Neural cell (in vitro differentiated cells): ENCODE measurements around the gene JMJD7. TPM values are rescaled to one million over a fixed set of nuclear protein-coding genes. Genes with fewer than 3 reads are reported as not detected.

Experiments
- H2AFZ ChIP-seq: fragments of 200-600, 300-800 bp; sonication (generic), shearing (Covaris generic); 2 replicates; pipeline ENCODE4 v1.6.0; 2014; ENCODE audit warnings: low read depth, mild to moderate bottlenecking, antibody characterized with exemption, low read length, moderate library complexity
- H3F3A ChIP-seq: fragments of 200-600 bp; shearing (Covaris generic); 2 replicates; pipeline ENCODE4 v1.6.1; 2016; ENCODE audit warnings: mild to moderate bottlenecking, moderate library complexity, mixed read lengths, antibody characterized with exemption, low read length; ENCODE audit not compliant: insufficient read depth, poor library complexity, severe bottlenecking
- H3K27ac ChIP-seq: fragments of 200-600, 300-800 bp; sonication (generic), shearing (Covaris generic); 2 replicates; pipeline ENCODE4 v1.5.1; 2014; ENCODE audit warnings: mild to moderate bottlenecking, low read length, moderate library complexity
- H3K27me3 ChIP-seq: fragments of 300-800, 200-600 bp; sonication (generic), shearing (Covaris generic); 2 replicates; pipeline ENCODE4 v1.6.0; 2014; ENCODE audit warnings: mild to moderate bottlenecking, low read depth, low read length, moderate library complexity; ENCODE audit not compliant: insufficient read depth
- H3K36me3 ChIP-seq: fragments of 300-800, 200-600 bp; sonication (generic), shearing (Covaris generic); 2 replicates; pipeline ENCODE4 v1.5.1; 2014; ENCODE audit warnings: mild to moderate bottlenecking, antibody characterized with exemption, low read length, moderate library complexity; ENCODE audit not compliant: insufficient read depth
- H3K4me2 ChIP-seq: fragments of 300-800, 200-600 bp; sonication (generic), shearing (Covaris generic); 2 replicates; pipeline ENCODE4 v1.6.0; 2014; ENCODE audit warnings: mild to moderate bottlenecking, low read length
- H3K4me3 ChIP-seq: fragments of 300-800, 200-600 bp; sonication (generic), shearing (Covaris generic); 2 replicates; pipeline ENCODE4 v1.5.1; 2014; ENCODE audit warnings: mild to moderate bottlenecking, low read length, moderate library complexity
- H3K79me2 ChIP-seq: fragments of 200-600 bp; shearing (Covaris generic); replicated peaks from 2 replicates; pipeline ENCODE4 v1.6.0; 2014; ENCODE audit warnings: mild to moderate bottlenecking, low read length, moderate library complexity; ENCODE audit not compliant: insufficient read depth
- H3K9ac ChIP-seq: fragments of 300-800, 200-600 bp; sonication (generic), shearing (Covaris generic); 2 replicates; pipeline ENCODE4 v1.6.1; 2016; ENCODE audit warnings: mild to moderate bottlenecking, low read length, mixed read lengths
- H3K9me2 ChIP-seq: fragments of 200-600 bp; shearing (Covaris generic); 2 replicates; pipeline ENCODE4 v1.6.1; 2016; ENCODE audit warnings: mild to moderate bottlenecking, low read length, mixed read lengths; ENCODE audit not compliant: insufficient read depth
- H3K9me3 ChIP-seq: fragments of 200-600, 300-800 bp; sonication (generic), shearing (Covaris generic); 2 replicates; pipeline ENCODE4 v1.6.1; 2016; ENCODE audit warnings: mild to moderate bottlenecking, mixed run types, low read length, moderate library complexity, mixed read lengths
- H4K20me1 ChIP-seq: fragments of 200-600 bp; shearing (Covaris generic); 2 replicates; pipeline ENCODE4 v1.6.1; 2016; ENCODE audit warnings: mild to moderate bottlenecking, mixed run types; ENCODE audit not compliant: insufficient read depth
- EP300 ChIP-seq: fragments of 450-650 bp; conservative IDR thresholded peaks from 2 replicates; pipeline ENCODE4 v1.6.1; 2014; ENCODE audit warnings: antibody characterized with exemption, mild to moderate bottlenecking, moderate library complexity; ENCODE audit not compliant: poor library complexity, severe bottlenecking
- EZH2 ChIP-seq: fragments of 200-600, 300-800 bp; shearing (Covaris generic), sonication (generic); IDR thresholded peaks from 2 replicates; pipeline ENCODE4 v1.6.1; 2014; ENCODE audit warnings: antibody characterized with exemption, low read length, borderline replicate concordance, mild to moderate bottlenecking; ENCODE audit not compliant: insufficient read depth, poor library complexity, severe bottlenecking
- MXI1 ChIP-seq: fragments of 450-650 bp; conservative IDR thresholded peaks from 2 replicates; pipeline ENCODE4 v1.6.1; 2014; ENCODE audit warnings: antibody characterized with exemption, mild to moderate bottlenecking; ENCODE audit not compliant: poor library complexity, severe bottlenecking
- POLR2AphosphoS5 ChIP-seq: IDR thresholded peaks from 2 replicates; pipeline ENCODE4 v1.6.1; 2012
- RAD21 ChIP-seq: fragments of 450-650 bp; conservative IDR thresholded peaks from 2 replicates; pipeline ENCODE4 v1.6.1; 2014; ENCODE audit warnings: antibody characterized with exemption, mild to moderate bottlenecking, moderate library complexity
- SMC3 ChIP-seq: fragments of 450-650 bp; conservative IDR thresholded peaks from 2 replicates; pipeline ENCODE4 v1.6.1; 2014; ENCODE audit warnings: antibody characterized with exemption, mild to moderate bottlenecking, moderate library complexity; ENCODE audit not compliant: poor library complexity
- TAF1 ChIP-seq: IDR thresholded peaks from 2 replicates; pipeline ENCODE4 v1.6.1; 2012; ENCODE audit warnings: low read depth
- polyA plus RNA-seq: library from polyadenylated mRNA; depleted of rRNA; stranded (reverse); fragments of >200 nt; gene quantifications from 2 replicates; pipeline ENCODE4 v1.2.3, GENCODE V29; 2014
- TF ChIP-seq, protein P1 (sequence below): fragments of 450-650 bp; IDR thresholded peaks from 2 replicates; pipeline ENCODE4 v1.5.1; 2014; ENCODE audit warnings: antibody characterized with exemption, mild to moderate bottlenecking, moderate library complexity; ENCODE audit not compliant: poor library complexity, severe bottlenecking
- TF ChIP-seq, protein P2 (sequence below): IDR thresholded peaks from 2 replicates; pipeline ENCODE4 v1.6.1; 2012; ENCODE audit warnings: borderline replicate concordance

The JMJD7 gene
- polyA plus RNA-seq, 1 donor from 2014 or later = 14.0 TPM

DNA sequence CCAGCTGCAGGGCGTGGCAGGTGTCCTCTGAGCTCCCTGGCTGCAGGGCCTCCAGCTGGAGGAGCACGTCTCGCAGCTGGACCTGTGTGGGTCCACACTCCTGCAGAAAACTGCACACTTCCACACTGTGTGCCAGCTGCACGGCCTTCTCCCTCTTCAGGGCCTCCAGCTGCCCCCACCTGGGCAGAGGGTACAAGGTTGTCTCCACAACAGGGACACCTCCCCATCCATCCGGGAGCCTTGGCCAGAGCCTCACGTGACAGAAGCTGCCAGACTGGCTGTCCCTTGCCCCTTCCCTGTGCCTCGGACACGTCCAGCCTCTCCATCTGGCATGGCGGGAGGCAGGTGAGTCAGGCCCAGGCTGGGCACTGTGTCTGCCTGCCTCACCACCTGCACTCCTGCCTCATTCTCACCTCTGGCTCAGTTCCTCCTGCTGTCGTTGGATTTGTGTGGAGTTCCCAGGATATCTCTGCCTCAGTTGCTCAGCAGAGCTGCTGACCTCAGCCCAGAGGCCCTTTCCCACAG lies 51.5 kb downstream of the JMJD7 start:
- no peaks in the 10 kb centered on the region for H3K9me2 ChIP-seq
- peaks cover 27% of the 10 kb centered on the region for H3K27me3 ChIP-seq
- H3K9me3 ChIP-seq = no peaks in the 10 kb centered on the region
- no peaks in the 10 kb centered on the region for H4K20me1 ChIP-seq
- TF ChIP-seq SMC3 (no peak), MXI1 (no peak), RAD21 (no peak), EZH2 (no peak), EP300 (no peak), TAF1 (no peak), POLR2AphosphoS5 (no peak)
- TF ChIP-seq, protein P1, sequence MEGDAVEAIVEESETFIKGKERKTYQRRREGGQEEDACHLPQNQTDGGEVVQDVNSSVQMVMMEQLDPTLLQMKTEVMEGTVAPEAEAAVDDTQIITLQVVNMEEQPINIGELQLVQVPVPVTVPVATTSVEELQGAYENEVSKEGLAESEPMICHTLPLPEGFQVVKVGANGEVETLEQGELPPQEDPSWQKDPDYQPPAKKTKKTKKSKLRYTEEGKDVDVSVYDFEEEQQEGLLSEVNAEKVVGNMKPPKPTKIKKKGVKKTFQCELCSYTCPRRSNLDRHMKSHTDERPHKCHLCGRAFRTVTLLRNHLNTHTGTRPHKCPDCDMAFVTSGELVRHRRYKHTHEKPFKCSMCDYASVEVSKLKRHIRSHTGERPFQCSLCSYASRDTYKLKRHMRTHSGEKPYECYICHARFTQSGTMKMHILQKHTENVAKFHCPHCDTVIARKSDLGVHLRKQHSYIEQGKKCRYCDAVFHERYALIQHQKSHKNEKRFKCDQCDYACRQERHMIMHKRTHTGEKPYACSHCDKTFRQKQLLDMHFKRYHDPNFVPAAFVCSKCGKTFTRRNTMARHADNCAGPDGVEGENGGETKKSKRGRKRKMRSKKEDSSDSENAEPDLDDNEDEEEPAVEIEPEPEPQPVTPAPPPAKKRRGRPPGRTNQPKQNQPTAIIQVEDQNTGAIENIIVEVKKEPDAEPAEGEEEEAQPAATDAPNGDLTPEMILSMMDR = no peak
- TF ChIP-seq, protein P2, sequence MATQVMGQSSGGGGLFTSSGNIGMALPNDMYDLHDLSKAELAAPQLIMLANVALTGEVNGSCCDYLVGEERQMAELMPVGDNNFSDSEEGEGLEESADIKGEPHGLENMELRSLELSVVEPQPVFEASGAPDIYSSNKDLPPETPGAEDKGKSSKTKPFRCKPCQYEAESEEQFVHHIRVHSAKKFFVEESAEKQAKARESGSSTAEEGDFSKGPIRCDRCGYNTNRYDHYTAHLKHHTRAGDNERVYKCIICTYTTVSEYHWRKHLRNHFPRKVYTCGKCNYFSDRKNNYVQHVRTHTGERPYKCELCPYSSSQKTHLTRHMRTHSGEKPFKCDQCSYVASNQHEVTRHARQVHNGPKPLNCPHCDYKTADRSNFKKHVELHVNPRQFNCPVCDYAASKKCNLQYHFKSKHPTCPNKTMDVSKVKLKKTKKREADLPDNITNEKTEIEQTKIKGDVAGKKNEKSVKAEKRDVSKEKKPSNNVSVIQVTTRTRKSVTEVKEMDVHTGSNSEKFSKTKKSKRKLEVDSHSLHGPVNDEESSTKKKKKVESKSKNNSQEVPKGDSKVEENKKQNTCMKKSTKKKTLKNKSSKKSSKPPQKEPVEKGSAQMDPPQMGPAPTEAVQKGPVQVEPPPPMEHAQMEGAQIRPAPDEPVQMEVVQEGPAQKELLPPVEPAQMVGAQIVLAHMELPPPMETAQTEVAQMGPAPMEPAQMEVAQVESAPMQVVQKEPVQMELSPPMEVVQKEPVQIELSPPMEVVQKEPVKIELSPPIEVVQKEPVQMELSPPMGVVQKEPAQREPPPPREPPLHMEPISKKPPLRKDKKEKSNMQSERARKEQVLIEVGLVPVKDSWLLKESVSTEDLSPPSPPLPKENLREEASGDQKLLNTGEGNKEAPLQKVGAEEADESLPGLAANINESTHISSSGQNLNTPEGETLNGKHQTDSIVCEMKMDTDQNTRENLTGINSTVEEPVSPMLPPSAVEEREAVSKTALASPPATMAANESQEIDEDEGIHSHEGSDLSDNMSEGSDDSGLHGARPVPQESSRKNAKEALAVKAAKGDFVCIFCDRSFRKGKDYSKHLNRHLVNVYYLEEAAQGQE = no peak
- H3K79me2 ChIP-seq = no peaks in the 10 kb centered on the region
- H3K9ac ChIP-seq = no peak overlapping the region
- H3K36me3 ChIP-seq = no peaks in the 10 kb centered on the region
- H3K27ac ChIP-seq = no peak overlapping the region
- H3K4me3 ChIP-seq = no peak overlapping the region
- no peak overlapping the region for H2AFZ ChIP-seq
- H3K4me2 ChIP-seq = no peak overlapping the region
- H3F3A ChIP-seq = no peaks in the 10 kb centered on the region

DNA sequence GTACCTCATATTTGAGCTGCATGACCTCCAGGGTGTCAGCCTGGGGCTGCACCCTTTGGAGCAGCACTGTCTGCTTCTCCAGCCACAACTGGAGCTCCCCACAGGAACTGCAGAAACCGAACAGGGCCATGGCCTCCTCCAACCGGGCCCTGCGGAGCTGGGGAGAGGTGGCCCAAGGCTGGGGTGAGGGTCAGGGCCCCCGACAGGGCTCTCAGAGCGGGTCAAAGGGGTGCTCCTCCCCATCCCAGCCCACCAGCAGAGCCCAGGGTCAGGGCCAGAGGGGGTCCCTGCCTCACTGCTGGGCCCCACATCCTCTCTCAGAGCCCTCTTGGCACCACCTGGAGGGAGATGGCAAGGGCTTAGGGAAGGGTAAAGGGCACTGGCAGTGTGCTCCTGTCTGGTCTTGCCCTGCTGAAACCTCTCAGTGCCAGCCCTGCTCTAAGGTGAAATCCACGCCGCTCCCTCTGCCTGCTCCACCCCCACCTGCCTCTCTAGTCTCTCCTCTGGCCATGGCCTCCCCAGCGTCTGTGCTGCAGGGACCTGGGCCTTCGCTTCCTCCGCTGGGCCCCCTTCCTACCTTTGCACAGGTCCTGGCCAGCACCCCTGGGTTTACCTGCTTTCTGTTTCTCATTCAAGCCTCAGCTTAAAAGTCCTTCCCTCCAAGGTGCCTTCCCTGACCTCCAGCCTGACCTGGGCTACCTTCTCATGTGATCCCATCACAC lies 52.4 kb downstream of the JMJD7 start:
- no peaks in the 10 kb centered on the region for H3K79me2 ChIP-seq
- H4K20me1 ChIP-seq = no peaks in the 10 kb centered on the region
- TF ChIP-seq SMC3 = no peak
- TF ChIP-seq, protein P1 = no peak
- TF ChIP-seq TAF1 = no peak
- TF ChIP-seq, protein P2 = no peak
- no peak for TF ChIP-seq POLR2AphosphoS5
- no peak for TF ChIP-seq RAD21
- TF ChIP-seq EP300 = no peak
- TF ChIP-seq MXI1 = no peak
- no peak for TF ChIP-seq EZH2
- H2AFZ ChIP-seq = no peak overlapping the region
- H3K9me3 ChIP-seq = no peaks in the 10 kb centered on the region
- no peak overlapping the region for H3K4me3 ChIP-seq
- H3K27ac ChIP-seq = no peak overlapping the region
- peaks cover 27% of the 10 kb centered on the region for H3K27me3 ChIP-seq
- no peak overlapping the region for H3K4me2 ChIP-seq
- H3K9ac ChIP-seq = no peak overlapping the region
- no peaks in the 10 kb centered on the region for H3K9me2 ChIP-seq
- H3F3A ChIP-seq = no peaks in the 10 kb centered on the region
- no peaks in the 10 kb centered on the region for H3K36me3 ChIP-seq
